ENCODE measurements around the gene HRC. TPM values are rescaled to one million over a fixed set of nuclear protein-coding genes. Genes with fewer than 3 reads are reported as not detected.
"Not testable (repeated sequence)": the region's sequence is repeated elsewhere in the genome, so short reads cannot be mapped to it uniquely, and the experiment has no call there.

HRC gene
- total RNA-seq, 2 experiments from 2014 or later: not detected

- peak overlapping the region; percentile 83 for H3K4me3 Mint-ChIP-seq
- POLR2A ChIA-PET: interaction anchor here (0.6 to 0.7 kb wide), 2 partner anchors 293 to 439 kb away, joined by 3 read pairs; no protein-coding TSS in a partner anchor
- H3K4me1 Mint-ChIP-seq (ENCODE audit: low read depth): peaks cover 20% of the 10 kb centered on the region
- no peak for ATAC-seq
- peaks cover 2% of the 10 kb centered on the region for H3K36me3 Mint-ChIP-seq (ENCODE audit: low read depth)
- CTCF ChIA-PET: interaction anchor here (0.7 to 3.7 kb wide), 12 partner anchors 10 to 613 kb away, joined by 3 to 23 read pairs (median 4); partner anchors contain the start of genes LIN7B and RUVBL2
- no peaks in the 10 kb centered on the region for H3K9me3 Mint-ChIP-seq (ENCODE audit: insufficient read depth)
- no peak for DNase-seq
- H3K27me3 Mint-ChIP-seq (ENCODE audit: low read depth): peaks cover 8% of the 10 kb centered on the region
- no peak overlapping the region for H3K27ac Mint-ChIP-seq
These were observed 26.5 kb downstream of the HRC start for GRCh38 chr19:49128545-49129237.

DNA sequence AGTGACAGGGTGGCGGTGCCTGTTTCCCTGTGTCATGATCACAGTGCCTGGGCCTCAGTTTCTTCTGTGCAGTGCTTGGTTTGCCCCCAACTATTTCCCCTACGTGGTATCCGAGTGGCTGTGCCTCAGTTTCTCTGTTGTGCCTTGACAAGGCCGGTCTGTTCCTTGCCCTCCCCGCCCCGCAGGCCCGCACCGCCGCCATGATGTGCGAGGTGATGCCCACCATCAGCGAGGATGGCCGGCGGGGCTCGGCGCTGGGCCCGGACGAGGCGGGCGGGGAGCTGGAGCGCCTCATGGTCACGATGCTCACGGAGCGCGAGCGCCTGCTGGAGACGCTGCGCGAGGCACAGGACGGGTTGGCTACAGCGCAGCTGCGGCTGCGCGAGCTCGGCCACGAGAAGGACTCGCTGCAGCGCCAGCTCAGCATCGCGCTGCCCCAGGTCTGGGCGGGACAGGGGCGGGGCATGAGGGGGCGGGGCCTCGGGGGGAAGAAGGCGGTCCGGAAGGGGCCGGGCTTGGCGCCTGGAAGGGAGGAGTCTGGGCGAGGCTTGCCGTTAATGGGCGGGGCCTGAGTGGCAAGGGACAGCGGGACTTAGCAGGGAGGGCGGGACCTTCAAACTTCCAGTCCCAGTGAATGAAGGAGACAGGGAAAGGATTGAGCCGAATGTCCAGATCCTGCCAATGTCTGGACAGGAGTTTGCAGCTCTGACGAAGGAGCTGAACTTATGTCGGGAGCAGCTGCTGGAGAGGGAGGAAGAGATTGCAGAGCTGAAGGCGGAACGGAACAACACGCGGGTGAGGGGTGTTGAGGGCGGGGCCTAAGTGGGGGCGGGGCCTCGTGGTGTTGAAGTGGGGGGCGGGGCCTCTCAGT, 27.3 kb downstream of the HRC start:
- Mint-ChIP-seq H3K4me3 (peak overlapping the region; percentile 83), H3K27me3 (ENCODE audit: low read depth) (peaks cover 3% of the 10 kb centered on the region), H3K4me1 (ENCODE audit: low read depth) (peaks cover 15% of the 10 kb centered on the region), H3K9me3 (ENCODE audit: insufficient read depth) (no peaks in the 10 kb centered on the region), H3K36me3 (ENCODE audit: low read depth) (peaks cover 2% of the 10 kb centered on the region), H3K27ac (peak overlapping the region; percentile 87)
- peak; percentile 95 for DNase-seq
- ChIA-PET POLR2A (interaction anchor here (0.6 to 1.1 kb wide), 3 partner anchors 11 to 294 kb away, joined by 3 read pairs; partner anchors contain the start of gene RUVBL2), CTCF (interaction anchor here (0.7 to 3.7 kb wide), 11 partner anchors 11 to 134 kb away, joined by 3 to 23 read pairs (median 4); partner anchors contain the start of genes LIN7B and RUVBL2)
- peak; percentile 97 for ATAC-seq

- not testable (repeated sequence) for H3K27me3 Mint-ChIP-seq (ENCODE audit: low read depth); H3K36me3 Mint-ChIP-seq (ENCODE audit: low read depth); H3K9me3 Mint-ChIP-seq (ENCODE audit: insufficient read depth); H3K27ac Mint-ChIP-seq; ATAC-seq; H3K4me3 Mint-ChIP-seq; DNase-seq
- peaks cover 11% of the 10 kb centered on the region for H3K4me1 Mint-ChIP-seq (ENCODE audit: low read depth)
- ChIA-PET POLR2A (interaction anchor here (0.9 to 1.1 kb wide), 2 partner anchors 10 to 133 kb away, joined by 3 read pairs; partner anchors contain the start of gene RUVBL2), CTCF (interaction anchor here (1.3 to 3.7 kb wide), 8 partner anchors 12 to 134 kb away, joined by 3 to 23 read pairs (median 7); partner anchors contain the start of genes LIN7B and RUVBL2)
These were observed 28.0 kb downstream of the HRC start for GRCh38 chr19:49127225-49127624.

DNA sequence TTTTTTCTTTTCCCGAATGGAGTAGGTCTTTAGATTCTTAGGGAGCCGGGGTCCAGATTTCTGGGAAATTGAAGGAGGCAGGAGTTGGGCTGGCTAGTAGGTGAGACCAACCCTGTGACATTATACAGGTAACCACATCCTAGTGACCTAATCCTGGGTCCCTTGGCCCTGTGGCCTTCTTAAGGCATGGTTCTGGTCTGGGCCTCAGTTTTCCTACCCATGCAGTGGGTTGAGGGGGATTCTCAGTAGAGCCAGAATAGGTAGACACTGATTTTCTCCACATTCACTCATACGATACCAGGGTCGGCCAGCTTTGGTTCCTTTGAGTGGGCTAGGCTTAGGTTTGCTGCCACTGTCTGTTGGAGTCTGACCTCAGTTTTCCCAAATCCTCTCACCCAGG, 28.6 kb downstream of the HRC start:
- Mint-ChIP-seq H3K9me3 (ENCODE audit: insufficient read depth) (no peaks in the 10 kb centered on the region), H3K27me3 (ENCODE audit: low read depth) (peaks cover 6% of the 10 kb centered on the region), H3K27ac (no peak overlapping the region), H3K4me1 (ENCODE audit: low read depth) (peaks cover 11% of the 10 kb centered on the region), H3K4me3 (no peak overlapping the region), H3K36me3 (ENCODE audit: low read depth) (peaks cover 2% of the 10 kb centered on the region)
- no peak for DNase-seq
- POLR2A ChIA-PET: no interaction called here
- ATAC-seq: no peak
- CTCF ChIA-PET: no interaction called here

GRCh38 chr19:49125025-49125731, 30.0 kb downstream of the HRC start:
- H3K9me3 Mint-ChIP-seq (ENCODE audit: insufficient read depth): no peaks in the 10 kb centered on the region
- ChIA-PET POLR2A (no interaction called here), CTCF (interaction anchor here (1.0 to 1.2 kb wide), 3 partner anchors 11 to 74 kb away, joined by 3 read pairs; partner anchors contain the start of gene LIN7B)
- ATAC-seq (no peak), DNase-seq (no peak)
- peaks cover 2% of the 10 kb centered on the region for H3K36me3 Mint-ChIP-seq (ENCODE audit: low read depth)
- peaks cover 18% of the 10 kb centered on the region for H3K4me1 Mint-ChIP-seq (ENCODE audit: low read depth)
- no peak overlapping the region for H3K4me3 Mint-ChIP-seq
- no peak overlapping the region for H3K27ac Mint-ChIP-seq
- peaks cover 14% of the 10 kb centered on the region for H3K27me3 Mint-ChIP-seq (ENCODE audit: low read depth)

GRCh38 chr19:49123285-49123684, 31.9 kb downstream of the HRC start:
- ATAC-seq; H3K4me3 Mint-ChIP-seq; H3K27ac Mint-ChIP-seq; H3K36me3 Mint-ChIP-seq (ENCODE audit: low read depth); POLR2A ChIA-PET; DNase-seq; H3K9me3 Mint-ChIP-seq (ENCODE audit: insufficient read depth): not testable (repeated sequence)
- Mint-ChIP-seq H3K27me3 (ENCODE audit: low read depth) (peaks cover 18% of the 10 kb centered on the region), H3K4me1 (ENCODE audit: low read depth) (peaks cover 17% of the 10 kb centered on the region)
- CTCF ChIA-PET: interaction anchor here (1.3 kb wide), 1 partner anchor 9 kb away, joined by 4 read pairs; the partner anchor contains the start of gene LIN7B

DNA sequence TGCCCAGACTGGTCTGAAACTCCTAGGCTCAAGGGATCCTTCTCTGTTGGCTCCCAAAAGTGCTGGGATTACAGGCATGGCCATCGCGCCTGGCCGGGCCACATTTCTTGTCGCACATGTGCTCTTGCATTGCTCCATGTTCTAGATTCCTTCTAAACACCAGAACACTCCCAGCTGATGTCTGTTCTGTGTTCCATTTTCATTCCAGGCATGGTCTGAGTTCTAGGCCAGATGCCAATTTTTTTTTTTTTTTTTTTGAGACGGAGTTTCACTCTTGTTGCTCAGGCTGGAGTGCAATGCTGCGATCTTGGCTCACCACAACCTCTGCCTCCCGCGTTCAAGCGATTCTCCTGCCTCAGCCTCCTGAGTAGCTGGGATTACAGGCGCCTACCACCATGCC, 33.4 kb downstream of the HRC start:
- Mint-ChIP-seq H3K4me1 (ENCODE audit: low read depth) (peaks cover 20% of the 10 kb centered on the region), H3K27me3 (ENCODE audit: low read depth) (peaks cover 18% of the 10 kb centered on the region)
- H3K27ac Mint-ChIP-seq; CTCF ChIA-PET; H3K36me3 Mint-ChIP-seq (ENCODE audit: low read depth); H3K9me3 Mint-ChIP-seq (ENCODE audit: insufficient read depth); ATAC-seq; DNase-seq; POLR2A ChIA-PET; H3K4me3 Mint-ChIP-seq: not testable (repeated sequence)

GRCh38 chr19:49120868-49121267, 34.3 kb downstream of the HRC start:
- H3K27me3 Mint-ChIP-seq (ENCODE audit: low read depth): peaks cover 18% of the 10 kb centered on the region
- CTCF ChIA-PET: interaction anchor here (0.7 to 1.4 kb wide), 3 partner anchors 15 to 78 kb away, joined by 3 read pairs; no protein-coding TSS in a partner anchor
- peaks cover 26% of the 10 kb centered on the region for H3K4me1 Mint-ChIP-seq (ENCODE audit: low read depth)
- H3K9me3 Mint-ChIP-seq (ENCODE audit: insufficient read depth): no peaks in the 10 kb centered on the region
- POLR2A ChIA-PET: no interaction called here
- DNase-seq: no peak
- H3K27ac Mint-ChIP-seq: peak overlapping the region; percentile 2
- ATAC-seq: no peak
- peaks cover 6% of the 10 kb centered on the region for H3K36me3 Mint-ChIP-seq (ENCODE audit: low read depth)
- peak overlapping the region; percentile 57 for H3K4me3 Mint-ChIP-seq

- ATAC-seq: no peak
- H3K4me1 Mint-ChIP-seq (ENCODE audit: low read depth): peaks cover 26% of the 10 kb centered on the region
- no peaks in the 10 kb centered on the region for H3K9me3 Mint-ChIP-seq (ENCODE audit: insufficient read depth)
- ChIA-PET POLR2A (interaction anchor here (0.7 kb wide), 1 partner anchor 399 kb away, joined by 3 read pairs; no protein-coding TSS in a partner anchor), CTCF (interaction anchor here (0.7 to 1.4 kb wide), 5 partner anchors 14 to 356 kb away, joined by 3 to 6 read pairs (median 3); no protein-coding TSS in a partner anchor)
- H3K27ac Mint-ChIP-seq: no peak overlapping the region
- peak overlapping the region; percentile 57 for H3K4me3 Mint-ChIP-seq
- peaks cover 6% of the 10 kb centered on the region for H3K36me3 Mint-ChIP-seq (ENCODE audit: low read depth)
- H3K27me3 Mint-ChIP-seq (ENCODE audit: low read depth): peaks cover 18% of the 10 kb centered on the region
- DNase-seq: no peak
These were observed 34.9 kb downstream of the HRC start for GRCh38 chr19:49120325-49120683.

DNA sequence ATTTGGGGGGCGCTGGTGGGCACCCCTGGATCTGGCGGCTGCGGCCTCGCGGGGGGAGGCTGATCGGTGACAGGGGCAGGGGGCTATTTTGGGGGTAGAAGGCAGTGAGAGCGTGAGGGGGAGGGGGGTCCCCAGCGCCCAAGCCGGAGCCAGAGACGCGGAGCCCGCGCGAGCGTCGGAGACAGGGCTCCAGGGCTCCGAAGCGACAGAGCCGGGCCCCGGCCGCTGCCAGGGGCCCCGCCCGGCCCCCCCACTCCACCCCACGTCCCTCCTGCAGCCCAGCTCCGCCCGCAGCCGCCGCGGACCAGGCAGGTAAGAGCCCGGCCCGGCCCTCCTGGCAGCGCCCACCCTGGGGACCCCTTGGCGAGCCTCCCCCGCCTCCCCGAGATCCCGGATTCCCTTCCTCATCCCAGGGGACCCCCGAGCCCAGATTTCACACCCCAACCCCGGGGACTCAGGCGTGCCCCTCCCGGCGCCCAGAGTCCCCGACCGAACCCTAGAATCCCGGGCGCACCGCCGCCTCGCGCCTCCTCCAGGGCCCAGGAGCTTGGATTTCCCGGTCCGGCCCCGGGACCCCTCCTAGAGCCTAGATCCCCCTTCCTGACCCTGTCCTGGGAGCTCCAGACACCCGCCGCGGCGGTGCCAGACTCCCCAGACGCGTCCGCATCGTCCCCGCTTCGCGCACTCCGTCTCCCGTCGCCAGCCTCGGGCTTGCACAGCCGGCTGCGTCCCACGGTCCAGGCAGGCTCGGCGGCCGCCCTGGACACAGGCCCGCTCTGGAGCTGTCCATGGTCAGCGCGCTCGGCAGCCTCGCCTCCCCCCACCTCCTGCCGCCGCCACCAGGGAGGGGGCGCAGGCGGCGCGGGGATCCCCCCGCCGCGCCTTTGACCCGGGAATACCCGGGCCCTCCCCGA, 35.5 kb downstream of the HRC start, which contains the start of gene PPFIA3:
Gene PPFIA3 (plus strand): TSS at position 134 of the 914 bp plus-strand sequence. CDS start 8,330 bp downstream, outside the sequence.
- Mint-ChIP-seq H3K27me3 (ENCODE audit: low read depth) (peaks cover 18% of the 10 kb centered on the region), H3K9me3 (ENCODE audit: insufficient read depth) (no peaks in the 10 kb centered on the region), H3K4me1 (ENCODE audit: low read depth) (peaks cover 30% of the 10 kb centered on the region), H3K27ac (peak within 1 kb of the TSS; percentile 82), H3K4me3 (peak within 1 kb of the TSS; percentile 82), H3K36me3 (ENCODE audit: low read depth) (peaks cover 6% of the 10 kb centered on the region)
- ChIA-PET CTCF (interaction anchor here (1.2 to 1.4 kb wide), 3 partner anchors 22 to 357 kb away, joined by 3 to 6 read pairs (median 3); no protein-coding TSS in a partner anchor), POLR2A (interaction anchor here (0.7 kb wide), 1 partner anchor 399 kb away, joined by 3 read pairs; no protein-coding TSS in a partner anchor)
- no peak for ATAC-seq
- DNase-seq: no peak
